ENCODE data around the gene MKI67.
"Not testable (repeated sequence)": the region's sequence is repeated elsewhere in the genome, so short reads cannot be mapped to it uniquely, and the experiment has no call there.

The MKI67 gene

DNA sequence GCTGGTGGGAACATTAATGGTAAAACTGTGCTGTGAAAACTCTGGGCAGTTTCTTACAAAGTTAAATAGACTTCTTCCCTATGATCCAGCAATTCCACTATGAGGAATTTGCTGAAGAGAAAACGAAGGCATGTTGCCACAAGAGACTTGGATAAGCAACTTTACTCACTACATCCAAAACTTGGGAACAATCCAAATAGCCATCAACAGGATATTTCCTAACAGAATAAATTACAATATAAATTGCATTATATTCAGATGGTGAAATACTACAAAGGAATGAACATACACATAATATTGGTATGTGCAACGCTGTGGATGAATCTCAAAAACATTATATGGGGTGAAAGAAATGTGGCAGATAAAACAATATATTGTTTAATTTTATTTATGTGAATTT lies 21.4 kb upstream of the MKI67 start:
- DNase-seq (ENCODE audit: low read depth): peak; percentile 89

DNA sequence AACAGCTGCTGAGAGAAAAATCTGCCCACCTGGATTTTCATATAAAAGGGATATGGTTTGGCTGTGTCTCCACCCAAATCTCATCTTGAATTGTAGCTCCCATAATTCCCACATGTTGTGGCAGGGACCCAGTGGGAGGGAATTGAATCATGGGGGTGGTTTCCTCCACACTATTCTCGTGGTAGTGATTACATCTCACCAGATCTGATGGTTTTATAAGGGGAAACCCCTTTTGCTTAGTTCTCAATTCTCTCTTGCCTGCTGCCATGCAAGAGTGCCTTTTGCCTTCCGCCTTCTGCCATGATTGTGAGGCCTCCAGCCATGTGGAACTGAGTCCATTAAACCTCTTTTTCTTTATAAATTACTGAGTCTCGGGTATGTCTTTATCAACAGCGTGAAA lies 20.8 kb upstream of the MKI67 start:
- no peak for DNase-seq (ENCODE audit: low read depth)

DNA sequence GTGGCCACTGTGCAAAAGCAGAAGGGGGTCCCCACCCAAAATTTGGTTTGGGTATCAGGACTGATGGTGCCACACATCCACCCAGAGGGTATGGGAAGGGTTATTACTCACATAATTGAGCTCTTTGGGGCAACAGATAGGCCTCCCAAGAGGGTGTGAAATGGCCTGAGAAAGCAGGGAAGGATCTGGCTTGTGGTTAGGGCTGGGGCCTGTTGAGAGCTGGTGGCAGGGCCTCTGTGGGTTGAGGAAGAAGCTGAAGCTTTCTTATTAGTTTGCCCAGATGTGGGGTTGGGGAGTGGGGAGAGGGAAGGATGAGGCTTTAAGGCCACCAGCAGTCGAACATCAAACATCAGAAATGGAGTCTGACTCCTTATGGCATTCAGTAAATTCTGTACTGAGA lies 18.3 kb upstream of the MKI67 start:
- DNase-seq (ENCODE audit: low read depth): no peak

DNA sequence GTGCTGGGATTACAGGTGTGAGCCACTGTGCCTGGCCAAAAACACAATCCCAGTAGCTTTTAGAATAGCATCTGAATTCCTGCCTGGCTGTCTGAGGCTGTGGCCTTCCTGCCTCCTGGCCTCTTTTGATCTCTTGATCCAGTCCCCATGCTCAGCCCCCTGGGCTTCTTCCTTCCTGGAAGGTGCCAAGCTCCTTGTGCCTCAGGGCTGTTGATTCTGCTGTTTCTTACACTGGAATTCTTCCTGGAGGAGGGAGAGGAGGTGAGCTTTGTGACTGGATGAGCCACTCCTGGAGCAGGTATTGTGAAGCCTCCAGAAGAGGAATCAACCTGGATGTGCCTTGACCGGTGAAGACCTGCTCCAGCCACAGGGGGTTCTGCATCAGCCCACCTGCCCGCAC lies 17.3 kb upstream of the MKI67 start:
- no peak for DNase-seq (ENCODE audit: low read depth)

DNA sequence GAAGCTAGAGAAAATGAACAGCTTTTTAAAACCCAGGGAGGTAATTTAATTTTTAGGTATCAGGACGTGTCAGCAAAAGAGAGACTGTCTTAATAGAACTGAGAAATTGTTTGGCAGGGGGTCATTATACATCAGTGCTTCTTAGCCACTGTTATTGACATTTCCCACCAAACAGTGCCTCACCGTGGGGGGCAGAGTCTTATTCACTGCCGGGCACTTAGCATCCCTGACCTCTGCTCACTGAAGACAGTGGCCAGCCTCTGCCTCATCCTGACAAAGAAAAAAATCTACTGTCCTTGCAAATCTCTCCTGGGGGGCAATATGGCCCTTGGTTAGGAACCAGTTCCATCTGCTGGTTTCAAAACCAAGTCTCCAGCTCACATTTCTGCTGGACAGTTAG lies 14.2 kb upstream of the MKI67 start:
- DNase-seq (ENCODE audit: low read depth): no peak

DNA sequence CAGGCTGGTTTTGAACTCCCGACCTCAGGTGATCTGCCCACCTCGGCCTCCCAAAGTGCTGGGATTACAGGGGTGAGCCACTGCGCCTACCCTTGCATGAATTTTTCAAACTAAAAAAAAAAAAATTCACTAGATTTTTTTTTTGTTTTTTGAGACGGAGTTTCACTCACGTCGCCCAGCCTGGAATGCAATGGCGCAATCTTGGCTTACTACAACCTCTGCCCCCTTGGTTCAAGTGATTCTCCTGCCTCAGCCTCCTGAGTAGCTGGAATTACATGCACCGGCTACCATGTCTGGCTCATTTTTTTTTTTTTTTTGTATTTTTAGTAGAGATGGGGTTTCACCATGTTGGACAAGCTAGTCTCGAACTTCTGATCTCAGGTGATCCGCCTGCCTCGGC lies 12.2 kb upstream of the MKI67 start:
- not testable (repeated sequence) for DNase-seq (ENCODE audit: low read depth)

DNA sequence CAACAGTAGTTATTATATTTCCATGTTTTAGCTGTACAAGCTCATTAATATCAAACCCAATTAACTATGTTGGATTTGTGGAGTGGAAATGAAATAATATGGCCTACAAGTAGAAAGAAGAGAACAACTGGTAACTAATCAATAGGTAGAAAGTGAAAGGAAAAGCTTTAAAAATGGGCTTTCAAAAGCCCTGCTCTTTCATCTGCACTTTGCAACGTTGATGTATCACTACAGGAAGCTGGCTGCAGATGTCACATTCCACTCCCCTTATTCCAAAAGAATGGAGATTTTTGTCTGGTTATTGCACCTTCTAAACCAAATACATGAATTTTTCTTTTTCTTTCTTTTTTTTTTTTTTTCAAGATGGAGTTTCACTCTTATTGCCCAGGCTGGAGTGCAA lies 11.7 kb upstream of the MKI67 start:
- no peak for DNase-seq (ENCODE audit: low read depth)

DNA sequence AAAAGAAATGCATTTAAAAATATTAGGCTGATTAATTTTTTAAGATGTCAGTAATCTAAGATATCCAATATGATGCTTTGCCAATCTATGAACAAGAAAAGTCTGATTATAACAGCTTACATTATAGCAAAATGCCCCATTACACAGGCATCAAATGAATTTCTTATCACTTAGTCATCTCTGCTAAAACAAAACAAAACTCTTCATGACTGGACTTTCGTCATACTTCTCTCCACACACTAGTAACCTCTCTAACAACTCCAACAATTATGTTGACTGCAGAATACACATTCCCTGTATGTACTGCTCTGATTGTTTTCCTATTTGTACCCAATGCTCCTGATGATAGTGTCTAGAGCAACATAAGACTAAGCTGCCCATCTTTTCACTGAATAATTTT lies 3.8 kb upstream of the MKI67 start:
- DNase-seq (ENCODE audit: low read depth): no peak

DNA sequence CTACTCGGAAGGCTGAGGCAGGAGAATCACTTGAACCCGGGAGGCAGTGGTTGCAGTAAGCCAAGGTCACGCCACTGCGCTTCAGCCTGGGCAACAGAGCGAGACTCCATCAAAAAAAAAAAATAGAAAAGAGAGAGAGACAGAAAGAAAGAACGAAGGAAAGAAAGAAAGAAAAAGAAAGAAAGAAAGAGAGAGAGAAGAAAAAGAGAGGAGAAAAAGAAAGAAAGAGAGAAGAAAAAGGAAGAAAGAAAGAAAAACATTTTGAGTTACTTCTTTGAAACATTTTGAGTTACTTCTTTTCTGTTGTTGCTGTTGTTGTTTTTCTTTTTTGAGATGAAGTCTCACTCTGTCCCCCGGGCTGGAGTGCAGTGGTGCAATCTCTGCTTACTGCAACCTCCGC lies 2.4 kb upstream of the MKI67 start:
- DNase-seq (ENCODE audit: low read depth): no peak

DNA sequence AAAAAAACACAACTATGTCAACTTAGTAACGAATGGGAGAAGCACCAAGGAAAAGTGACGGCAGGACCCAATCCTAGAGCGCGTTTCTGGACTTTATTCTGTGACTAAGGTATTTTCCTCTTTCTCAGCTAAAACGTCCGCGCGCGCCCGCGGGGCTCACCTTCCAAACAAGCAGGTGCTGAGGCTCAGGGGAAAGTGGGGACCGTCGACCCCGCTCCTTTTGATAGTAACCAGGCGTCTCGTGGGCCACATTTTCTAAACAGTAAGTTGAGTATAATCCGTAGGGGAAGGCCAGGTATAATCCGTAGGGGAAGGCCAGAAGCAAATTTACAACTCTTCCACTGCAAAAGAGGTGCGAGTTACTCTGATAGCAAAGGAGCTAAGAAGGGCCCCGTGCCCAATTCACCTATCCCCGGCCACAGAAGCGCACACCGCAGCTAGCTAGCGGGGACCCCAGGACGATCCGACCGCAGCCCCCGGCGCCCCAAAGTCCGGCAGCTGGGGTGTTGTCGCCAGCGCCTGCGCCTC lies 743 bp downstream of the MKI67 start:
- DNase-seq (ENCODE audit: low read depth): no peak

DNA sequence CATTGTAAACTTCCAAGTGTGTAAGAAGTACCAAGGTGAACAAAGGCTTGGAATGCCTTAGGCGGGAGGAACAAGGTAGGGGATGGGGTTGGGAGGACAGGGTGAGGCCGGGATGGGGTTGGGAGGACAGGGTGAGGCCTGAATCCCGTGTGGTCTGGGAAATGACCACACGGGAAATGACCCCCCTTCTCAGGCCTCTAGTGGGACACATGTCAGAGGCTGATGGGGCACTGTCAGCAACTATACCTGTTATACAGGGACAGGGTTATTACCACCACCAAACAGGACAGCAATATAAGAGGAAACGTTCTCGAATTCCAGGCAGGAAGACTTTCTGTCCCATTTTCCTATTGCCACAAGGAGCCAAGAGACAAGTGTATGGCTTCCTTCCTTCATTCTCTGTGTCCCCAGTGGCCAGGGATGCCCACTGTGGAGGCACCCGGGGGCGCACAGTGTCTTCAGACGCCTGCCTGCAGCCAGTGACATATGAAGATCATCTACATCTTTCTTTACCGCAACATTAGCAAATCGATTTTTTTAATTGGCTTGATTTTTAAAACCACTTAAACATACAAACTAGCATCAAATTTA lies 1.3 kb downstream of the MKI67 start:
- DNase-seq (ENCODE audit: low read depth): no peak

DNA sequence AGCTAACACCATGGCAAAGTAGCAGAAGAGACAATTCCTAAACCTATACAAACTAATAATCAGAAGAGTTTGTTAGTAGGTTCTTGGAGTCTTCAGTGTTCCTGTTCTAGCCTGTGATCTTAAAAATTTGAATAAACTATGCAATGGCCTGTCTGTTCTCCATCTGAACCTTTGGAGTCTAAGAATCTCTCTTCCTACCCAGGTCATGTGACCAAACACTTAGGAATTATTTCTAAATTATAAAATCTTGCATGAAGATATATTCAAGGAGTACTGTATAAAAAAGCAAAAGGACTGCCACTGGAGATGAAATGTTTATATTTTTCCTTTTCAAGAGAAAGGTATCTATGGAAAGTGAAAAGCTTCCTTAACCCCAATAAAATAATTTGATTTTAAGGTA lies 2.4 kb downstream of the MKI67 start:
- DNase-seq (ENCODE audit: low read depth): no peak

DNA sequence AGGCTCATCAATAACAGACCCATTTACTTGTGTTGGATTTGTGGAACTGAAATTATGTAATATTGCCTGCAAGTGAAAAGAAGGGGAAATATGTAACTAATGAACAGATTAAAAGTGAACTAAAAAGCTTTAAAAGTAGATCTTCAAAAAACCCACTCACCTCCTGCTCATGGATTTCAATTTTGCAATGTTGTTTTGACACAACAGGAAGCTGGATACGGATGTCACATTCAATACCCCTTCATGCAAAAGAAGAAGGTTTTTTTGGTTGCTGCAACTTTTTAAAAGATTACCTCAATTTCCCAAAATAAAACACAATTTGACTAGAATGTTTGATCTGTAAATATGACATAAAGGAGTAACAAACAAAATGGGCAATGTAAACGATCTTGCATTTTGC lies 3.3 kb downstream of the MKI67 start:
- DNase-seq (ENCODE audit: low read depth): no peak

DNA sequence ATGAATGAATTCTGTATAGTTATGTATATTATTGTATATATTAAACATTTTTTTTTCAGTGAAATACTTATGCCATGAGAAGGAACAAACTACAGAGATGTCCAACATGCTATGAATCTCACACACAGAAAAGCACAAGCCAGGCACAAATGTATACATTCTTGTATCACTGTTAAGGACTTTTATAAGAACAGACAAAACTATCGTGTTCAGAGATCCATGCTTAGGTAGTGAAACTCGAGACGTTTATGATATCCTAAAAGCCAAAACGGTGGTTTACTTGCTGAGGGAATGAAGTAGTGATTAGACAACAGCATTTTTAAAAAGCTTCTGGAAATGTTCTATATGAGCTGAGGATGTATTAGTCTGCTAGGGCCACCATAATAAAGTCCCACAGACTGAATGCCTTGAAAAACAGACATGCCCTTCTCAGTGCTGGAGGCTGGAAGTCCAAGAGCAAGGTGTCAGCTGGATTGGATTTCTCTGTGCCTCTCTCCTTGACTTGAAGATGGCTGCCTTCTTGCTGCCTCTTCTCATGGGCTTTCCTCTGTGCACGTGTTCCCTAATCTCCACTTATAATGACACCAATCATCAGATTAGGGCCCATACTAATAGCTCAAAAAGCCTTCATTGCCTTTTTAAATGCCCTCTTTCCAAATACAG lies 4.3 kb downstream of the MKI67 start:
- no peak for DNase-seq (ENCODE audit: low read depth)

DNA sequence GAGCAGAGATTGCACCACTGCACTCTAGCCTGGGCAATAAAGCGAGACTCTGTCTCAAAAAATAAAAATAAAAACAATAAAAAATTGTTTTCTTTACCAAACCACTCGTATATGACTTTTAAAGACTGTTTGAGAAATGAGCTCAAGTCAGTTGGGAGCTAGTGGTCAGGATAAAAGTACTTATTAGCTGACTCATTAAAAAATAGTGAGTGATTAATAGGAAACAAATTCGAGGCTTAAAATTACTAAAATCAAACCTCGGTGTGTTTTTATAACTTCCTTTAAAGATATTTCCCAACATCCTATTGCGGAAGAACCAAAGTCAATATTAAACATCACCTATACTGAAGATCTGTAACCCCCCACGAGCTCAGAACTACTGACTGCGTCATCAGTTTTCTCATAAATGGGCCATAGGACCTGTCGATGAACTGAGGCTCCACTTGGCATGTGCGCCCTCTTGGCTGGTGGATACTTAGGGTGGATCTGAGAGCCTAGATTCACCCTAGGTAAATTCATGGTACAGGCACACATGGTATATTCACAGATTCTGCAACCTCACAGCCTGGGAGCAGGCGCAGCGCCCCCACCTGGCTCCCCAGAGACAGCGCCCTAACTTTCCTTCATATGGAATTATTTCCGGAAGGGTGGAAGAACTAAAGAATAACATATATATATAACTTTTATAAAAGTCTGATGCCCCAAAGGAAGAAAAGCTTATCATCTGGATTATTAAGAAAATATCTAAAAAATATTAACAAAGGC lies 9.2 kb downstream of the MKI67 start:
- no peak for DNase-seq (ENCODE audit: low read depth)

DNA sequence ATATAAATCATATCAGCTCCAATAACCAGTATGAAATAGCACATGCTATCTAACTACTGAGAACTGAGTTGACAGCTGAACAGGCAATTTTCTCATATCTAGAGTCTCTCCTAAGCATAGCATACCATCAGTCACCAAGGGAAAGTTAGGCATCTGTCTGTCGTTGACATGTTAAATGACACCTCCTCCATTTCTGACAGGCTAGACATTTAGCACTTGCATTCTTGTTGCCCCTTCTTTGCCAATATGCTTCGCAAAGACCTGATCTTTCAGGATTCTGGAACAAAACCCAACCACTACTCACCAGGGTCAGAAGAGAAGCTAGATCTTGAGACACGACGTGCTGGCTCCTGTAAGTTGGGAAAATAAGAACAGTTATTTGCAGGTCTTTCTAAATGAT lies 10.0 kb downstream of the MKI67 start:
- no peak for DNase-seq (ENCODE audit: low read depth)

DNA sequence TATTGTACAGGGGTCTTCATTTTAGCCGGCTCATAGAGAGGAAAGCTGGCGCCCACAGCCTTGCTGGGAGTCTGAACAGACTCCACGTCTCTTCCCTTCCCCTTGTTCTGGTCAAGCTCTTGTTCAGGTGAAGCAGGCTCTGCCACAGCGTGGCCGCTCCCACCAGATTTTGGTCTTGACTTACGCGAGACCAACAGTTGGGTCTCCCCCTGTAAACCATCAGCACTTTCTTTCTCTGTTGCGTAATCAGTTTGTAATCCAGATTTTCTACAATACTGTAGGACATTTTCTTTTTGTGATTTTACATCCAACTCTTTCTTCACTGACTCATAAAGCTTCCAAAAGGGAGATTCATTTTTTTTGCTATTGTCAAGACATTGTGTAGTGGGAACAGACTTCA lies 10.9 kb downstream of the MKI67 start:
- DNase-seq (ENCODE audit: low read depth): no peak

DNA sequence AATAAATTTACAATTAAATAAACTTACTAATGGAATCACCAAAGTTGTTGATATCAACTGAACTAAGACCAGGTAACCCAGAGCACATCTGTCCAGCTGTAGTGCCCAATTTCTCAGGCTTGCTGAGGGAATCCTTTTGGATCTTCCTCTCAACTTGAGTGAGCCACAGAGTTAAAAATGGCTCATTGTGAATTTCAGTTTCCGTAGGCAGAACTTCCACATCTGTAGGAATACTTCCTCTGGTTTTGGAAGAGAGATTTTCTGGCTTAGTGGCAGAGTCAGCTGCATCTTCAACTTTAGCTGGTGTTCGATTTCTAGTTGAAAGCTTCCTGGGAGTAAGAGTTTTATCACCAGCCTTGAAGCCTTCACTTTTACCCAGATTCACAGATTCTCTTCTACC lies 11.3 kb downstream of the MKI67 start:
- DNase-seq (ENCODE audit: low read depth): no peak

DNA sequence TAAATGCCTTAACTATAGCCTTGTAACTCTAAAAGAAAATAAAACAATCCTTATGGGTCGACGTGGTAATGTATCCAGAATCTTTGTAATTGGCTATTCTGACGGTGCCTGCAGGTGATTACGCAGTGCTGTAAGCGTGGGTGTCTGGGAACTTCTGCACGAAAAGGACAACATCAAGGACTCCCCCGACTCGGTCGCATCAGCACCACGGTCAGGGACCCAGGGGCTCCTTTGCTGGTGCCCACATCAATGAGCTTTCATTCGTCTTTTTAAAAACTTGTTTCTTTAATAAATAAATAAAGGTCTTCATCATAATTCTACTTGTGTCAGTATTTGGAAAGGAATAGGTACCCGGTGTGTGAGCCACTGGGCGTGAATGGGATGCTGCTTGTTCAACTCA lies 13.2 kb downstream of the MKI67 start:
- no peak for DNase-seq (ENCODE audit: low read depth)

DNA sequence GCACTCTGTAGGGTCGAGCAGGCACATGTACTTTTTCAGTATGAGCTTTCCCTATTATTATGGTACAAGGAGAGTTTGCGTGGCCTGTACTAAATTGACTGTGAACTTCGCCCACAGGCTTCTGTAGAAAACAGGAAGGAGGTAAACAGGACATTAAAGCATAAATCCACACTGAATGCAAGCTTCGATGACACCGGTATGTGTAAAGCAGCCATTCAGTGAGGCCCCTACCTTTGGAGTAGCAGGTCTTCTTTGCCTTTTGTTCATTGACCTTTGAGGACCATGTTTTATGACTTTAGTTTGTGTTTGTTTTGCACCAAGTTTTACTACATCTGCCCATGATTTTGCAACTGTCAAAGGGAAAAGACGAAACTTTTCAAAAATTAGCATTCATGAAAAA lies 14.5 kb downstream of the MKI67 start:
- no peak for DNase-seq (ENCODE audit: low read depth)

DNA sequence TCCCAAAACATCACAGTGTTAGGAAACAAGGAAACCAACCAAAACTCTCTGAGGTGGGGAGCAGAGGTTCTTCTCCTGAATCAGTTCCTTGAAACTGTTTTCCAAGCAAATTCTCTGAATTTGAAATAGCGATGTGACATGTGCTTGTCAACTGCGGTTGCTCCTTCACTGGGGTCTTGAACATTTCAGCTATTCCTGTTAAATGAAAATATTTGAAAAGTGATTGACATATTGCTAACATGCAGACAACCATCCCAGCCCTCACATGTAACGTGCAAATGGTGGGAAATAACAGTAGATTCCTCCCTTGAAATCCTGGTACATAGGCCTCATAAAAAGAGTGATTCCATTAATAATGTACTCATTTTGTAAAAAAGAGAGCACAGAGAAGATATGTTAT lies 15.9 kb downstream of the MKI67 start:
- DNase-seq (ENCODE audit: low read depth): no peak

DNA sequence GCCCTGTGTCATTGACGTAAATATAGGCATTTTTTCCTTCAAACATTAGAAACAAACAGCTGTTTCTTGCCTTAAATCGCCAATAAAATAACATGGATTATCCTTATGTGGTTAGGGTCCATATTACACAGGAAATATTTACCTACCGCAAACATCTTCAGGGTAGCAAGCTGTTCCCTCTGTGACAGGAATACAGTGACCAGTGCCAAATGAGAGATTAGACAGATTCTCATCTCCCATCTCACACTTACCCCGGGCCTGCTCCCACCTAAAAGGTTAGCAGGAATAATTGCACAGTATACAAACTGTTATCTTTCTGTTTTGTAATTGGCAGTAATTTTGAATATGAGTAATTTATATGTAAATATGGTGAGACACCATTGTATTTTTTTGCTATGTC lies 16.5 kb downstream of the MKI67 start:
- no peak for DNase-seq (ENCODE audit: low read depth)

DNA sequence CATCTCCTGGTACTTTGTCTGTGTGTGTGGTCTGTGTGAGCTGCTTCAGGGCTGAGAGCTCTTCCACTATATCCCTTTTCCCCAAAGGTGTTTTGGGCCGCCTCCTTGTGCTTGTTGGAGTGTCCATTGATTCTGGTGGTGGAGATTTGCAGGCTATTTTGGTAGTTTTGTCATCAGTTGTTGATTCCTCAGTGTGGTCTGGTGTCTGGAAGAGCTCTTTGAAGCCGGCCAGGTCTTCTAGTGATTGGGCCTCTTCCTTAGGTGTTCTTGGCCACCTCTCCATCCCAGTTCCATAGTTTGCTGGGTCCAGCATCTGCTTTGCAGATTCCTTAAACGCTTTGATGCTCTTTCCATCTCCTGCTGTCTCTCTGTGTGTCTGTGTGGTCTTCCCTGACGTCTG lies 20.8 kb downstream of the MKI67 start:
- no peak for DNase-seq (ENCODE audit: low read depth)
